Suprapubic skin (tissue), 4 donors: ENCODE measurements around the gene NCF4.

ENCODE experiments used
- EP300 ChIP-seq: sonication (generic); formaldehyde crosslinking; IDR thresholded peaks from one replicate; pipeline ENCODE4 v1.6.1; 2017; ENCODE audit warnings: antibody characterized with exemption
- POLR2A ChIP-seq, 2 donors: fragments of 450-650 bp; IDR thresholded peaks; one replicate each; pipeline ENCODE4 v1.6.1; 2017; ENCODE audit warnings: antibody characterized with exemption in 2 of 2, mild to moderate bottlenecking in 2 of 2, moderate library complexity in 2 of 2
- POLR2AphosphoS5 ChIP-seq, 3 donors: sonication (generic); formaldehyde crosslinking; IDR thresholded peaks; one replicate each; pipeline ENCODE4 v1.6.1; 2017; ENCODE audit warnings: antibody characterized with exemption in 3 of 3
- TF ChIP-seq, protein P1 (sequence below), 2 donors: fragments of 200-600 bp in 1 of 2; fragments of 450-650 bp in 1 of 2; sonication (generic) in 1 of 2; IDR thresholded peaks; one replicate each; pipeline ENCODE4 v1.5.1; 2016 to 2019; ENCODE audit warnings: antibody characterized with exemption in 2 of 2, mild to moderate bottlenecking in 1 of 2, moderate library complexity in 1 of 2

DNA sequence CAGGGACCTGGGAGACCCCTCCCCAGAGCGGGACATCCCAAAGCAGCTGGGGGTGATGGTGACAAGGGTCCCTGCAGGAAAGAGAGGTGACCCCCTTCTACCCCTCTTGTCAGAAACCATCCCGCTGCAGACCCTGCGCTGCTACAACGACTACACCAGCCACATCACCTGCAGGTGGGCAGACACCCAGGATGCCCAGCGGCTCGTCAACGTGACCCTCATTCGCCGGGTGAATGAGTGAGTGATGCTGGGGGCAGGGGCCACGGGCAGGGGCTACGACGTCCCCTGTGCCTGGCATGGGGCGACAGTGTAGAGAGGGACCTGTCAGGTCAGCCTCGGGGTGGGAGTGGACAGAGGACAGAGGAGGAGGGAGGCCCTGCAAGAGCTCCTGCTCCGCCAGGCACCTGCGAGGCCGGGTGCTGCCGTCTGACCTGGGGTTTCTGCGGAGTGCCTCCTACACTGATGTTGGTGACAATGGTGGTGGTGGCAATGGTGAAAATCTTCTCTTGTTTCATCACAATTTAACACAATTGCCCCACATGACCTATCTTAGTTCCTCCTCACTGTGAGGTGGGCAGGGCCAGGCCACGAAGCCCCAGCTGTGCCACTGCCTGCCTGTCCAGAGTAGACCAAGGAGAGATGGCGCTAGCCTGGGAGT lies 62.5 kb downstream of the NCF4 start:
- TF ChIP-seq POLR2A (IDR thresholded peaks at IDR 0.05), result no peak
- TF ChIP-seq, protein P1, sequence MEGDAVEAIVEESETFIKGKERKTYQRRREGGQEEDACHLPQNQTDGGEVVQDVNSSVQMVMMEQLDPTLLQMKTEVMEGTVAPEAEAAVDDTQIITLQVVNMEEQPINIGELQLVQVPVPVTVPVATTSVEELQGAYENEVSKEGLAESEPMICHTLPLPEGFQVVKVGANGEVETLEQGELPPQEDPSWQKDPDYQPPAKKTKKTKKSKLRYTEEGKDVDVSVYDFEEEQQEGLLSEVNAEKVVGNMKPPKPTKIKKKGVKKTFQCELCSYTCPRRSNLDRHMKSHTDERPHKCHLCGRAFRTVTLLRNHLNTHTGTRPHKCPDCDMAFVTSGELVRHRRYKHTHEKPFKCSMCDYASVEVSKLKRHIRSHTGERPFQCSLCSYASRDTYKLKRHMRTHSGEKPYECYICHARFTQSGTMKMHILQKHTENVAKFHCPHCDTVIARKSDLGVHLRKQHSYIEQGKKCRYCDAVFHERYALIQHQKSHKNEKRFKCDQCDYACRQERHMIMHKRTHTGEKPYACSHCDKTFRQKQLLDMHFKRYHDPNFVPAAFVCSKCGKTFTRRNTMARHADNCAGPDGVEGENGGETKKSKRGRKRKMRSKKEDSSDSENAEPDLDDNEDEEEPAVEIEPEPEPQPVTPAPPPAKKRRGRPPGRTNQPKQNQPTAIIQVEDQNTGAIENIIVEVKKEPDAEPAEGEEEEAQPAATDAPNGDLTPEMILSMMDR (IDR thresholded peaks at IDR 0.05), result no peak
- no peak for TF ChIP-seq POLR2AphosphoS5 (IDR thresholded peaks at IDR 0.05)
- TF ChIP-seq EP300, result no peak
